ENCODE data around the gene GIPC2. TPM values are rescaled to one million over a fixed set of nuclear protein-coding genes. Genes with fewer than 3 reads are reported as not detected.
A peak's percentile ranks its signal among the peaks of the same experiment; 100 is the strongest.

GIPC2 gene
- total RNA-seq, 1 donor from 2014 or later: 0.64 TPM

- no peak for TF ChIP-seq CTCF (IDR thresholded peaks at IDR 0.05)
- H3K36me3 ChIP-seq: no peaks in the 10 kb centered on the region
- H3K9me3 ChIP-seq: no peaks in the 10 kb centered on the region
- no peaks in the 10 kb centered on the region for H3K27me3 ChIP-seq
- peak within 1 kb of the TSS; percentile 55 to 74 for H3K4me3 ChIP-seq
- intact Hi-C loops (cut with DNase I): loop anchor here (1.0 to 10.0 kb wide), 3 partner anchors 26 to 323 kb away; partner anchors contain the start of genes FUBP1 and ZZZ3
- peak; percentile 40 to 90 for DNase-seq (ENCODE audit: low spot score in 2 of 2)
- peaks cover 0 to 6% of the 10 kb centered on the region in 2 donors for H3K4me1 ChIP-seq
- H3K27ac ChIP-seq: peak within 1 kb of the TSS; percentile 88
These were observed 40.9 kb upstream of the GIPC2 start, which contains the start of gene DNAJB4 for GRCh38 chr1:78004719-78005447. Gene DNAJB4 (plus strand): TSS chr1:78004939. CDS start chr1:78005111, 172 bp downstream.

GRCh38 chr1:78005448-78005722 is 40.4 kb upstream of the GIPC2 start:
- Histone ChIP-seq H3K27me3 (no peaks in the 10 kb centered on the region), H3K27ac (peak overlapping the region; percentile 88), H3K4me3 (peak overlapping the region; percentile 55 to 74), H3K4me1 (peaks cover 0 to 6% of the 10 kb centered on the region in 2 donors), H3K9me3 (no peaks in the 10 kb centered on the region), H3K36me3 (no peaks in the 10 kb centered on the region)
- no peak for DNase-seq (ENCODE audit: low spot score in 2 of 2)
- no peak for TF ChIP-seq CTCF (IDR thresholded peaks at IDR 0.05)
- intact Hi-C loops (cut with DNase I): loop anchor here (10.0 kb wide), 1 partner anchor 171 kb away; no protein-coding TSS in a partner anchor

- no peaks in the 10 kb centered on the region for H3K27me3 ChIP-seq
- H3K4me1 ChIP-seq: peaks cover 0 to 6% of the 10 kb centered on the region in 2 donors
- TF ChIP-seq CTCF (IDR thresholded peaks at IDR 0.05): no peak
- DNase-seq (ENCODE audit: low spot score in 2 of 2): no peak
- H3K4me3 ChIP-seq: peak overlapping the region; percentile 55 to 74
- intact Hi-C loops (cut with DNase I): loop anchor here (2.0 to 10.0 kb wide), 2 partner anchors 109 to 171 kb away; no protein-coding TSS in a partner anchor
- no peaks in the 10 kb centered on the region for H3K9me3 ChIP-seq
- no peaks in the 10 kb centered on the region for H3K36me3 ChIP-seq
- H3K27ac ChIP-seq: peak overlapping the region; percentile 88
These were observed 40.0 kb upstream of the GIPC2 start for GRCh38 chr1:78005755-78006154.

- Histone ChIP-seq H3K9me3 (no peaks in the 10 kb centered on the region), H3K4me1 (peaks cover 0 to 10% of the 10 kb centered on the region in 2 donors), H3K27me3 (no peaks in the 10 kb centered on the region), H3K4me3 (peak overlapping the region; percentile 55 to 74), H3K36me3 (no peaks in the 10 kb centered on the region), H3K27ac (peak overlapping the region; percentile 88)
- no peak for TF ChIP-seq CTCF (IDR thresholded peaks at IDR 0.05)
- intact Hi-C loops (cut with DNase I): loop anchor here (2.0 to 10.0 kb wide), 2 partner anchors 108 to 172 kb away; no protein-coding TSS in a partner anchor
- no peak for DNase-seq (ENCODE audit: low spot score in 2 of 2)
These were observed 39.2 kb upstream of the GIPC2 start for GRCh38 chr1:78006521-78006920.

- Histone ChIP-seq H3K27me3 (no peaks in the 10 kb centered on the region), H3K4me1 (peaks cover 0 to 10% of the 10 kb centered on the region in 2 donors), H3K36me3 (peaks cover 0 to under 1% of the 10 kb centered on the region in 2 donors), H3K4me3 (peak overlapping the region; percentile 55 to 74), H3K27ac (peak overlapping the region; percentile 88), H3K9me3 (no peaks in the 10 kb centered on the region)
- no peak for DNase-seq (ENCODE audit: low spot score in 2 of 2)
- no peak for TF ChIP-seq CTCF (IDR thresholded peaks at IDR 0.05)
- intact Hi-C loops (cut with DNase I): loop anchor here (2.0 to 10.0 kb wide), 2 partner anchors 107 to 173 kb away; no protein-coding TSS in a partner anchor
These were observed 38.0 kb upstream of the GIPC2 start for GRCh38 chr1:78007677-78008341.
